ENCODE results near the gene MRGPRD. TPM values are rescaled to one million over a fixed set of nuclear protein-coding genes. Genes with fewer than 3 reads are reported as not detected.

The MRGPRD gene
- total and polyA plus RNA-seq, 10 of the 15 experiments (the other 5 are each of a cell fraction or from before 2014, with no cell fraction given) = not detected

DNA sequence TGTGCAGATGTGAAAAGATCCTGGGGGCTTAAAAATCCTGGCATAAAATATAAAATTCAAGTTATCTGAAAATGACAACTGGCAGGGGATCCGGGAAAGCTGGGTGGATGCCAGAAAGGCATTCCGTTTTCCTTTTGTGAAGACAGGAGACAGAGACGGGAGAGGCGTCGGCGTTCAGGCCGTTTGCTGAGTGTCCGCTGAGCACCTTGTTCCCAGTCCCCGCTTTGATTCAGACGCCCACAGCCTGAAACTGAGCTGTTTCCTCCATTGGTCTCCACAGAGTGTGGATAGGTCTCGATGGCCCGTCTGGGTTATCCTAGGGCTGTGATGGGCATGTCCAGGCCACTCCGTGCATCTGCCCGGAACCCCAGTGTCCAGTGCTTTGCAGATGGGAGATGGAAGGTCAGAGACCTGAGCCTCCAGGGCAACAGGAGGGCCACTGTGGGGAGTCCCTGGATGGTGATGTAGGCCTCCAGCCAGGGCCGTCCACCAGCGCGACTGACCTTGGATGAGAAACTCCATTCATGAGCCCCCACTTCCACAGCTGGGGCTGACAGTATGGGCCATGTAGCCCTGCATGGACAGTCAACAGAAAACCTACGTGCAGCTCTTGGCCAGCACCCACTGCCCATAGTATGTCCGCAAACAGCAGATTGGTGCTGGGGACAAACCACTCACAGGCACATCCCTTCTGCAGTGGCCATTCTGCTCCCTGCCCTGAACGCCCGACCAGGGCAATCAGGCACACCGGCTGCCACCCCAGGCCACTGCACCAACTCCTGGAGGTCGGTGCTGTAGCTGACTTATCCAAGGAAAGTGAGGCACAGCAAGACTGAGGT lies 20.7 kb upstream of the MRGPRD start:
- peaks cover 0 to 3% of the 10 kb centered on the region in 2 experiments; a peak in 2 of 4 replicates for H3K27me3 ChIP-seq (replicated peaks in 1 of 2; ENCODE audit: control insufficient read depth in 2 of 2, insufficient read depth in 2 of 2, low read length in 1 of 2)
- H3K36me3 ChIP-seq (ENCODE audit: control insufficient read depth in 2 of 2, insufficient read depth in 2 of 2, low read length in 1 of 2) = no peaks in the 10 kb centered on the region
- no peaks in the 10 kb centered on the region for H4K20me1 ChIP-seq (ENCODE audit: control insufficient read depth, insufficient read depth)
- H3K27ac ChIP-seq (ENCODE audit: control insufficient read depth, insufficient read depth) = no peak overlapping the region
- no peak for DNase-seq (ENCODE audit: low read depth, low spot score)
- CTCF ChIA-PET = no interaction called here
- SMC1A ChIA-PET (ENCODE audit: uncharacterized antibody, unreplicated experiment) = no interaction called here
- intact Hi-C loops (cut with micrococcal nuclease; ENCODE audit: unreplicated experiment) (no loop called here), in situ Hi-C loops (cut with MboI) (no loop called here)
- H3K79me2 ChIP-seq (ENCODE audit: control insufficient read depth, insufficient read depth, low read length) = no peaks in the 10 kb centered on the region
- BruUV-seq (replicated peaks) = no TSS peak
- no peak overlapping the region for H2AFZ ChIP-seq (ENCODE audit: control insufficient read depth, low read depth, low read length)
- no peak overlapping the region for H3K9ac ChIP-seq (ENCODE audit: control insufficient read depth, insufficient read depth, low read length)
- WGBS (ENCODE audit: insufficient coverage, insufficient replicate concordance, low lambda C conversion rate, missing lambda C conversion rate) = 49% methylated on average over 23 of the region's 23 CpGs
- RAD21 ChIA-PET (ENCODE audit: unreplicated experiment) = no interaction called here
- no peaks in the 10 kb centered on the region for H3K9me3 ChIP-seq (replicated peaks; ENCODE audit: control insufficient read depth, insufficient read depth, low read length)
- POLR2A ChIA-PET = no interaction called here
- FAIRE-seq = no peak
- no peak for ATAC-seq
- no peaks in the 10 kb centered on the region; the same call in 1 of the 2 replicates for H3K4me1 ChIP-seq (ENCODE audit: control insufficient read depth, insufficient read depth, low read length)
- no peak overlapping the region for H3K4me3 ChIP-seq
- no peak overlapping the region for H3K4me2 ChIP-seq (ENCODE audit: control insufficient read depth, insufficient read depth)
- TF ChIP-seq RFX5 (IDR thresholded peaks at IDR 0.05; ENCODE audit: low read depth, low read length) (no peak), NR2C1 (IDR thresholded peaks at IDR 0.05) (no peak), TCF12 (IDR thresholded peaks at IDR 0.05; ENCODE audit: low read depth, low read length) (no peak), JUND (IDR thresholded peaks at IDR 0.05; ENCODE audit: low read depth, low read length) (no peak), DPF2 (IDR thresholded peaks at IDR 0.05) (no peak), HDAC6 (IDR thresholded peaks at IDR 0.05; ENCODE audit: unreplicated experiment) (no peak), TBL1XR1 (IDR thresholded peaks at IDR 0.05; ENCODE audit: low read depth, low read length) (no peak), MEF2B (IDR thresholded peaks at IDR 0.05; ENCODE audit: partially characterized antibody, poor library complexity, severe bottlenecking) (no peak), RELA (IDR thresholded peaks at IDR 0.05; ENCODE audit: borderline replicate concordance, partially characterized antibody) (no peak), SUPT20H (IDR thresholded peaks at IDR 0.05; ENCODE audit: borderline replicate concordance, control insufficient read depth, low read depth, low read length) (no peak), ZBED1 (IDR thresholded peaks at IDR 0.05; ENCODE audit: borderline replicate concordance) (no peak), EP300 (IDR thresholded peaks at IDR 0.05; ENCODE audit: borderline replicate concordance in 1 of 2, control insufficient read depth in 1 of 2, low read depth in 2 of 2, low read length in 2 of 2) (no peak), YBX1 (IDR thresholded peaks at IDR 0.05) (no peak), MTA2 (IDR thresholded peaks at IDR 0.05; ENCODE audit: low read depth) (no peak), SIX5 (IDR thresholded peaks at IDR 0.05; ENCODE audit: low read depth, low read length, severe bottlenecking) (no peak), REST (IDR thresholded peaks at IDR 0.05; ENCODE audit: low read depth, low read length) (no peak)
- TF ChIP-seq, protein P1, sequence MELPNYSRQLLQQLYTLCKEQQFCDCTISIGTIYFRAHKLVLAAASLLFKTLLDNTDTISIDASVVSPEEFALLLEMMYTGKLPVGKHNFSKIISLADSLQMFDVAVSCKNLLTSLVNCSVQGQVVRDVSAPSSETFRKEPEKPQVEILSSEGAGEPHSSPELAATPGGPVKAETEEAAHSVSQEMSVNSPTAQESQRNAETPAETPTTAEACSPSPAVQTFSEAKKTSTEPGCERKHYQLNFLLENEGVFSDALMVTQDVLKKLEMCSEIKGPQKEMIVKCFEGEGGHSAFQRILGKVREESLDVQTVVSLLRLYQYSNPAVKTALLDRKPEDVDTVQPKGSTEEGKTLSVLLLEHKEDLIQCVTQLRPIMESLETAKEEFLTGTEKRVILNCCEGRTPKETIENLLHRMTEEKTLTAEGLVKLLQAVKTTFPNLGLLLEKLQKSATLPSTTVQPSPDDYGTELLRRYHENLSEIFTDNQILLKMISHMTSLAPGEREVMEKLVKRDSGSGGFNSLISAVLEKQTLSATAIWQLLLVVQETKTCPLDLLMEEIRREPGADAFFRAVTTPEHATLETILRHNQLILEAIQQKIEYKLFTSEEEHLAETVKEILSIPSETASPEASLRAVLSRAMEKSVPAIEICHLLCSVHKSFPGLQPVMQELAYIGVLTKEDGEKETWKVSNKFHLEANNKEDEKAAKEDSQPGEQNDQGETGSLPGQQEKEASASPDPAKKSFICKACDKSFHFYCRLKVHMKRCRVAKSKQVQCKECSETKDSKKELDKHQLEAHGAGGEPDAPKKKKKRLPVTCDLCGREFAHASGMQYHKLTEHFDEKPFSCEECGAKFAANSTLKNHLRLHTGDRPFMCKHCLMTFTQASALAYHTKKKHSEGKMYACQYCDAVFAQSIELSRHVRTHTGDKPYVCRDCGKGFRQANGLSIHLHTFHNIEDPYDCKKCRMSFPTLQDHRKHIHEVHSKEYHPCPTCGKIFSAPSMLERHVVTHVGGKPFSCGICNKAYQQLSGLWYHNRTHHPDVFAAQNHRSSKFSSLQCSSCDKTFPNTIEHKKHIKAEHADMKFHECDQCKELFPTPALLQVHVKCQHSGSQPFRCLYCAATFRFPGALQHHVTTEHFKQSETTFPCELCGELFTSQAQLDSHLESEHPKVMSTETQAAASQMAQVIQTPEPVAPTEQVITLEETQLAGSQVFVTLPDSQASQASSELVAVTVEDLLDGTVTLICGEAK (IDR thresholded peaks at IDR 0.05; ENCODE audit: borderline replicate concordance) = no peak

Measured in GM12878 (cell line).